Measurements from ENCODE around the gene PRSS21. TPM values are rescaled to one million over a fixed set of nuclear protein-coding genes. Genes with fewer than 3 reads are reported as not detected.

Gene PRSS21
- total RNA-seq, 2 donors from 2014 or later = 1.1 to 2.6 TPM

DNA sequence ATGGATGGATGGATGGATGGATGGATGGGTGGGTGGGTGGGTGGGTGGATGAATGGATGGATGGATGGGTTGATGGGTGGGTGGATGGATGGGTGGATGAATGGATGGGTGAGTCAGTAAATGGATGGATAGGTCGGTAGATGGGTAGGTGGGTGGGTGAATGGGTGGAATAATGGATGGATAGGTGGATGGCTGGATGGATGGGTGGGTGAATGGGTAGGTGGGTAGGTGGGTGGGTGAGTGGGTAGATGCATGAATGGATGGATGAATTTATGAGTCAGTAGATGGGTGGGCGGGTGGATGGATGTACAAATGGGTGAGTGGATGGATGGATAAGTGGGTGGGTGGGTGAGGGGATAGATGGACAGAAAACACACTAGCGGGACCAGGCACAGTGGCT, 17.9 kb downstream of the PRSS21 start:
- Histone ChIP-seq H3K9me3 (no peaks in the 10 kb centered on the region), H3K27me3 (no peaks in the 10 kb centered on the region), H3K9ac (ENCODE audit: low read depth in 2 of 2, low read length in 2 of 2) (no peak overlapping the region), H3K36me3 (no peaks in the 10 kb centered on the region), H3K4me3 (no peak overlapping the region), H3K4me1 (no peaks in the 10 kb centered on the region), H3K27ac (no peak overlapping the region)
- no peak for DNase-seq
- intact Hi-C loops (cut with DNase I) = no loop called here
- TF ChIP-seq, protein P1, sequence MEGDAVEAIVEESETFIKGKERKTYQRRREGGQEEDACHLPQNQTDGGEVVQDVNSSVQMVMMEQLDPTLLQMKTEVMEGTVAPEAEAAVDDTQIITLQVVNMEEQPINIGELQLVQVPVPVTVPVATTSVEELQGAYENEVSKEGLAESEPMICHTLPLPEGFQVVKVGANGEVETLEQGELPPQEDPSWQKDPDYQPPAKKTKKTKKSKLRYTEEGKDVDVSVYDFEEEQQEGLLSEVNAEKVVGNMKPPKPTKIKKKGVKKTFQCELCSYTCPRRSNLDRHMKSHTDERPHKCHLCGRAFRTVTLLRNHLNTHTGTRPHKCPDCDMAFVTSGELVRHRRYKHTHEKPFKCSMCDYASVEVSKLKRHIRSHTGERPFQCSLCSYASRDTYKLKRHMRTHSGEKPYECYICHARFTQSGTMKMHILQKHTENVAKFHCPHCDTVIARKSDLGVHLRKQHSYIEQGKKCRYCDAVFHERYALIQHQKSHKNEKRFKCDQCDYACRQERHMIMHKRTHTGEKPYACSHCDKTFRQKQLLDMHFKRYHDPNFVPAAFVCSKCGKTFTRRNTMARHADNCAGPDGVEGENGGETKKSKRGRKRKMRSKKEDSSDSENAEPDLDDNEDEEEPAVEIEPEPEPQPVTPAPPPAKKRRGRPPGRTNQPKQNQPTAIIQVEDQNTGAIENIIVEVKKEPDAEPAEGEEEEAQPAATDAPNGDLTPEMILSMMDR (IDR thresholded peaks at IDR 0.05) = no peak

DNA sequence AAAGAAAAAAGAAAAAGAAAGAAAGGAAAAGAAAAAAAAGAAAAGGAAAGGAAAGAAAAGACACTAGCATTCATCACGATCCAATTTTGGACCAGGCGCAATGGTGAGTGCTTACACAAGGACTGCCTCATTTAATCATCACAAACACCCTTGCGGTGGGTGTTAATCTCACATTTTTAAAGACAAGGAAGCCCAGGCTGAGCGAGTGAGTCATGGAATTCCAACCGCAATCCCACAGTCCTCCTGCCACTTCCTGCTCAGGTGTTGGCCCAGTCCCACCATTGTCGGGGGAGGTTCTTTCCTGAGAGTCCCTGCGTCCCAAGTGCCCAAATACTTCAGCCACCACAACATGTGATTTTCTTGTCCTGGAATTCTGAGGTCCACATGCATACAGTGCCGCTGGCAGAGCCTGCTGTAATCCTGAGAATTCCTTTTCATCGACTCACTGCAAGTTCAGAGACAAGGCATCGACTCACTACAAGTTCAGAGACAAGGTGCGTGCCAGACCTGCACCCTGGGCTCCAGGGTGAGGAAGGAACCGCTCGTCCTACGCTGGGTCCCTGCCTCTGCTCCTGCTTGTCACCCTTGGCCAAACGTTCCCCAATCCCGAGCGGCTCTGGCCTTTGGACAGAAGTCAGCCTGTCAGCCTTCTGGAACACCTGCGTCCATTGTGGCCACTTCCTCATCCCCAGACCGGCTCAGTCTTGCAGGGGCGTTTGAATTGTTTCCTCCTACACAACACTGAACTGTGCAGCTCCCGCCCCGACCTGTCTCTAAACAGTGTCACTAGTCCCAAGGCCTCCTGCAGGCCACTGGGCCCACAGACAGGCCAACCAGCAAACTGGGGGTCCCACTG, 18.8 kb downstream of the PRSS21 start:
- intact Hi-C loops (cut with DNase I) = no loop called here
- Histone ChIP-seq H3K36me3 (no peaks in the 10 kb centered on the region), H3K9me3 (no peaks in the 10 kb centered on the region), H3K27ac (peak overlapping the region; percentile 31), H3K4me1 (no peaks in the 10 kb centered on the region), H3K27me3 (no peaks in the 10 kb centered on the region), H3K9ac (ENCODE audit: low read depth in 2 of 2, low read length in 2 of 2) (peak overlapping the region in 1 of 2 donors; percentile 3), H3K4me3 (no peak overlapping the region)
- TF ChIP-seq, protein P1 (IDR thresholded peaks at IDR 0.05) = no peak
- DNase-seq = peak; percentile 70

DNA sequence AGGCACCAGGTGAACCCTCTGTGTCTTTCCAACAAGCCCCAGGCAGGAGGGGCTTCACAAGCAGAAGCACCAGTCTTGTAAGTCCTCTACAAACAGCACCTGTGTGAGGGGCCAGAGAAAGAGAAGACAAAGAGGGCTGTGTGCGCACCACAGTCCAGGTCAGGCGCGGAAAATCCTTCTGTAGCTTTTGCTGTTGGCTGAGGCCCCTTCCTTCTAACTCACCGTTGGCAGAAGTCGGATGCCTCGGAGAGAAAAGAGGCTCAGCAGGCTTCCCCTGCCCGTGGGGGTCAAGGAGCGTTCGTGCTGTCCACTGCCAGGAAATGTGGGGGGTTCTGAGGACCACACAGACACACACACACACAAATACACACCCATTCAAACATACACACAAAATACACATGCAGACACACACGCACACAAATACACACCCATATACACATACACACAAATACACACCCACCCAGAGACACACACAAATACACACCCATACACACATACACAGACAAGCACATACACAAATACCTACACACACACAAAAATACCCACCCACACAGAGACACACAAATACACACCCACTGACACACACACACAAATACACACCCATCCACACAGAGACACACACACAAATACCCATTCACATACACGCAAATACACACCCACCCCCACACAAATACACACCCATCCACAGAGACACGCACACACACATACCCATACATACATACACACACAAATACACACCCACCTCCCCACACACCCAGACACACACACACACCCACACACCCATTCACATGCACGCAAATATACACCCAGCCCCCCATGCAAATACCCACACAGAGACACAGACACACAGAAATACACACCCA, 19.8 kb downstream of the PRSS21 start:
- Histone ChIP-seq H3K27me3 (no peaks in the 10 kb centered on the region), H3K9me3 (no peaks in the 10 kb centered on the region), H3K4me1 (no peaks in the 10 kb centered on the region), H3K9ac (ENCODE audit: low read depth in 2 of 2, low read length in 2 of 2) (no peak overlapping the region), H3K36me3 (no peaks in the 10 kb centered on the region), H3K27ac (peak overlapping the region; percentile 31), H3K4me3 (no peak overlapping the region)
- TF ChIP-seq, protein P1 (IDR thresholded peaks at IDR 0.05) = no peak
- intact Hi-C loops (cut with DNase I) = no loop called here
- no peak for DNase-seq

DNA sequence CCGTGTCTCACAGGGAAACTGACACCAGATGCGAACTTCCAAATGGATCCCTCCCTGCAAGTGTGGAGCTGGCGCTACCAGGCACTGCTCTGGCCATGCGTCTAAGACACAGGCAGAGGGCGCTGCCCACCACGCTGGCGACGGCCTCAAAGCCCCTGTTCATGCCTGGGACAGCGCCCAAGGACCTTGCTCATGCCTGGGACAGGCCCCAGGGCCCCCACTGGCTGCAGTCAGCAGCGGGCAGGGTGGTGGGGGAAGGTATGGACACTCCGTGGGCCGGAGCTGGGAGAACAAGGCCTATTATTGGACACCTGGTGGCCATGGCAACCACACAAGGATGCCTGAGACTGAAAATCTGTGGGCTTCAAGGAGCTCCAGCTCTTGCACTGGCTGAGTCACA, 21.9 kb downstream of the PRSS21 start:
- TF ChIP-seq, protein P1 (IDR thresholded peaks at IDR 0.05) = peak; percentile 58
- intact Hi-C loops (cut with DNase I) = loop anchor here (1.0 kb wide), 1 partner anchor 27 kb away; no protein-coding TSS in a partner anchor
- Histone ChIP-seq H3K4me3 (no peak overlapping the region), H3K36me3 (no peaks in the 10 kb centered on the region), H3K9ac (ENCODE audit: low read depth in 2 of 2, low read length in 2 of 2) (no peak overlapping the region), H3K9me3 (no peaks in the 10 kb centered on the region), H3K4me1 (no peaks in the 10 kb centered on the region), H3K27me3 (no peaks in the 10 kb centered on the region), H3K27ac (no peak overlapping the region)
- peak; percentile 65 for DNase-seq

DNA sequence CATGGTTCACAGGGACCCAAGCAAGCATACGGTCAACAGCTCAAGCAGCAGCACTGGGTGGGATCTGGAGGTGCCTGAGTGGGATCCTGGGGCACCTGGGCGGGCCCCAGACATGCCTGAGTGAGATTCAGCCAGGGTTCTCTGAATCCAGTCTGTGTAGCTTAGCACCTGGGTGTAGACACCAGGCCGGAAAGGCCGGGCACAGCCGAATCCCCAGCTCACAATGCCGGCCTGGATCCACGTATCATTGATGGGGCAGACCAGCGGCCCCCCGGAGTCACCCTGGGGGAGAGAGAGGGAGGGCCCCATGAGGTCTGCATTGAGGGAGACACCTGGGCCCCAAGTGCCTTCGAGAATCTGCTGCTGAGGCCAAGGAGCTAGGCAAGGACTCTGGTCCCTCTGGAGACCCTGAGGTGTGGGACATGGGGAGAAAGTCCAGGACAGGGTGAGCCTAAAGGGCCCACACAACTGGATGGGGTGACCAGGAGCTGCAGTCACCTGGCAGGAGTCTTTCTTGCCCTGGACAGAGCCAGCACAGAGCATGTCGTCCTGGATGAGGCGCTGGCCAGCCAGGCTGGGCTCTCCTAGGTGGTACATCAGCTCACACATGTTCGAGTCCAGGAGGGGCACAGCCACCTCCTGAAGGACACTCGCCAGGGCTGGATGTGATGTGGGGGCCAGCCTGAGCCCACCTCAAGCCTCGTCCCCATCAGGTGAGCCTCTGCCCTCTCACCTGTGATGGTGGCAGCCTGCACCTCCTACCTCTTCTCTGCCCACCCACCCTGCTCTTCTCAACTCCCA, 22.8 kb downstream of the PRSS21 start:
- H3K27me3 ChIP-seq = no peaks in the 10 kb centered on the region
- intact Hi-C loops (cut with DNase I) = loop anchor here (1.0 kb wide), 1 partner anchor 26 kb away; no protein-coding TSS in a partner anchor
- DNase-seq = no peak

More for the DNA sequence above, 22.8 kb downstream of the PRSS21 start:
- Histone ChIP-seq H3K9me3 (no peaks in the 10 kb centered on the region), H3K9ac (ENCODE audit: low read depth in 2 of 2, low read length in 2 of 2) (no peak overlapping the region), H3K36me3 (no peaks in the 10 kb centered on the region), H3K4me1 (no peaks in the 10 kb centered on the region), H3K4me3 (no peak overlapping the region), H3K27ac (no peak overlapping the region)
- TF ChIP-seq, protein P1 (IDR thresholded peaks at IDR 0.05) = no peak

All from colonic mucosa (tissue), 4 donors.